Muscle layer of colon (tissue), 2 donors: ENCODE measurements around the gene CTDP1.

Experiments used
- H3K27ac ChIP-seq: one replicate; pipeline ENCODE4 v1.7.0; 2013; ENCODE audit warnings: low read depth, mild to moderate bottlenecking, low read length, moderate library complexity
- H3K27me3 ChIP-seq, 2 donors: one replicate each; pipeline ENCODE4 v1.7.0; 2013; ENCODE audit warnings: low read length in 2 of 2, mild to moderate bottlenecking in 2 of 2; ENCODE audit not compliant: insufficient read depth in 2 of 2, control insufficient read depth in 1 of 2
- H3K36me3 ChIP-seq: one replicate; pipeline ENCODE4 v1.7.0; 2013; ENCODE audit warnings: mild to moderate bottlenecking, low read length; ENCODE audit not compliant: insufficient read depth
- H3K4me1 ChIP-seq: one replicate; pipeline ENCODE4 v1.7.0; 2013; ENCODE audit warnings: mild to moderate bottlenecking, low read length; ENCODE audit not compliant: insufficient read depth
- H3K4me3 ChIP-seq, 2 donors: one replicate each; pipeline ENCODE4 v1.7.0; 2013; ENCODE audit warnings: low read length in 2 of 2, low read depth in 1 of 2, mild to moderate bottlenecking in 1 of 2, moderate library complexity in 1 of 2
- H3K9ac ChIP-seq: one replicate; pipeline ENCODE4 v1.7.0; 2013; ENCODE audit warnings: low read length
- H3K9me3 ChIP-seq: one replicate; pipeline ENCODE4 v1.7.0; 2013; ENCODE audit warnings: mild to moderate bottlenecking, low read length
- donor health status: abdominal sarcoma.
- donor health status: Adenocarcinoma of cecum.

The CTDP1 gene

DNA sequence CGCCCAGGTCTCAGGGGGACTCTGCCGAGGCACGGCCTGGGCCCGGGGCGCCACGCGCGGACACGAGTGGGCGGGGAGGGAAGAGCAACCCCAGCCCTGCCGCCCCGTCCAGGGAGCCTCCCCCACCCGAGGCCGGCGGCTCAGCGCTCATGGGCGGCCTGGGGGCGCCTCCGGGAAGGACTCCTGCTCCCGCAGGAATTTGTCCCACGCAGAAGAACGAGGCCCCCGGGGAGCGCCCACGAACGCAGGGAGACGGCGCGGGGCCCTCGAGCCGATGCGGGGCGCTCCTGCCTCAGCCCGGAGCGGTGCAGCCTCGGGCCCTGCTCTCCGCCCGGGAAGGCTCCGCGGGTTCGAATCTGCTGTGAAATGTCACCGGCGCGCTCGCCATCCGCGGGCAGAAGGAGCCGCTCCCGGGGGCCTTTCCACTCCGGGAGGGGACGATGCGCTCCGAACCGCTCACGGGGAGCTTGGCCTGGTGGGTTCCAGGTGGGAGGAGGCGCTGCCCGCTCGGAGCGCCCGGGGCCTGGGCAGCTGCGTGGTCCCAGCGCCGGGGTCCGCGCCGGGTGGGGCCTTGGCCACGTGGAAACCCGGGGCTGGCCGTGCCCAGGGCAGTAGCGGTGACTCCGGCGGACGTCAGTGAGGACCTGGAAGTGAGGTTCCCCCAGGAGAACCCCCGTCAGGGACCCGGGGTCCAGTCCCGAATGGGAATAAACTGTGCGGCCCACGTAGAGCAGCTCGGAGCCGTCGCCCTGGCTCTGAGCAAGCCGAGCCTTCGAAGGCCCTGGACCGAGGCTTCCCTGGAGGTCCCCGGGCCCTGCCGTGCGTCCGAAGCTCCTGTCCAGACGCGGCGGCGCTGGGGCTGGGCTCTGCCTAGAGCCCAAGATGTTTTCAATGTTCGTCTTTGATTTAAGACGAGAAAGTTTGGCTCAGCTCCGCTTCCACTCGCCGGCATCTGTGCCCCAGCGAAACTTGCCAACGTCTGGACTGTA, 41.4 kb upstream of the CTDP1 start:
- no peak overlapping the region for H3K27ac ChIP-seq
- no peaks in the 10 kb centered on the region for H3K9me3 ChIP-seq
- H3K4me3 ChIP-seq: no peak overlapping the region
- no peaks in the 10 kb centered on the region for H3K4me1 ChIP-seq
- H3K36me3 ChIP-seq: no peaks in the 10 kb centered on the region
- H3K27me3 ChIP-seq: peaks cover 0 to 14% of the 10 kb centered on the region in 2 donors
- H3K9ac ChIP-seq: no peak overlapping the region

DNA sequence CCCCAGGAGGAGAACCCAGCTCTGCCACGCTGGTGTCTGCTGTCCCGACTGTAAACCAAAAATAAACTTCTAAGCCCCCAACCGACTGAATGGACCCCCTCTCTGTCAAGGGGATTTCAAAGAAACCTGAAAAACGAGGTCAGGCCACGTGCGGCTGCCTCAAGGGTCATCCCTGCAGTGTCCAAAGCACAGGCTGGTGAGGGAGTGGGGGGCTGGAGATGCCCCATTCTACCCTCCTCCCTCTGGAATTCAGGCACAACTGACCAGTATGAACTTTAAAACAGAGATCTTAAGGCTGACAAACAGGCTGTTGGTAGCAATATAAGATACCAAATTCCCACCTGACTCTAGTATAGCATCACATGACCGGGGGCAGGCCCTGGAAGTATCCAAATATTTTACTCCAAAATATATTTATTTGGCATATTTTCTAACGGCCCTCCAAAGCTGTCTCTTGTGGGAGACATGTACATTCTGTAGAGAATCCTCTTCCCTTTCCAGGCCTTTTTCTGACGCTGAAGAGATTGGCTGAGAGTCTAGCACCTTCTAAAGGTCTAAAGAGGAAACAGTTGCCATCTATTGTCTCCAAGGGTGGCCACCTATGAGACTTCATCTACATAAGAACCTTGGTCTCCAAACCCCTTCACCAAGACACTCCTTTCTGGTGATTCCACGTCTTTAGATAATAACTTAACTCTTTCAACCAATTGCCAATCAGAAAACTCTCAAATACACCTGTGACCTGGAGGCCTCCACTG, 40.4 kb upstream of the CTDP1 start:
- H3K4me1 ChIP-seq: peaks cover 4% of the 10 kb centered on the region
- no peaks in the 10 kb centered on the region for H3K9me3 ChIP-seq
- H3K36me3 ChIP-seq: no peaks in the 10 kb centered on the region
- no peak overlapping the region for H3K27ac ChIP-seq
- H3K4me3 ChIP-seq: no peak overlapping the region
- peaks cover 0 to 14% of the 10 kb centered on the region in 2 donors for H3K27me3 ChIP-seq
- no peak overlapping the region for H3K9ac ChIP-seq

DNA sequence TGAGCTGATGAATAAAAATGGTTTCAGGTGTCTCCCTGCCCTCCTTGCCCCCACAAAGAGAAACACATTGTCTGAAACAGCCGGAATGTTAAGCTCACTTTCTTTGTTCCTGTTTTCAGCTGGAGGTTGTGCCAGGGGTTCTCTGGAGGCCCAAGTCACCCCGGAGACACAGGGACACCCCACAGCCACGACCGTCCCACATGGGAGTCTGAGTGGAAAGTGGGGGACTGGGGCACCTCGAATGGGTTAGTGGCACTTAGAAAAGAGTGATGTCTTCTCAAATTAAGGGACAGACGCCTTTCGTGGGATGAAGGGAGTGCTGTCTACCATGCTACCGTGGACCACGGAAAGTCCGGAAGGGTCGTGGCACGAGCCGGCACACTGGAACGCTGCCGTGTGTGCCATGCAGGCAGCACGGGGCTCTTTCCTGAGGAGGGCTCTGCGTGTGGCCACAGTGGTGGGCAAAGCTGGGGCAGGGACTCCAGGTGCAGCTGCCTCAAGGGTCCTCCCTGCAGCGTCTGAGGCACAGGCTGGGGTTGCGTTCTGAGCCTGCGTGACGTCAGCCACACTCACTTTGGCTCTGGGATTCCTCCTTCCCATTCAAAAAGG, 39.4 kb upstream of the CTDP1 start:
- H3K4me1 ChIP-seq: peaks cover 6% of the 10 kb centered on the region
- no peaks in the 10 kb centered on the region for H3K9me3 ChIP-seq
- no peak overlapping the region for H3K9ac ChIP-seq
- H3K4me3 ChIP-seq: no peak overlapping the region
- no peak overlapping the region for H3K27ac ChIP-seq
- H3K27me3 ChIP-seq: peaks cover 0 to 14% of the 10 kb centered on the region in 2 donors
- no peaks in the 10 kb centered on the region for H3K36me3 ChIP-seq

DNA sequence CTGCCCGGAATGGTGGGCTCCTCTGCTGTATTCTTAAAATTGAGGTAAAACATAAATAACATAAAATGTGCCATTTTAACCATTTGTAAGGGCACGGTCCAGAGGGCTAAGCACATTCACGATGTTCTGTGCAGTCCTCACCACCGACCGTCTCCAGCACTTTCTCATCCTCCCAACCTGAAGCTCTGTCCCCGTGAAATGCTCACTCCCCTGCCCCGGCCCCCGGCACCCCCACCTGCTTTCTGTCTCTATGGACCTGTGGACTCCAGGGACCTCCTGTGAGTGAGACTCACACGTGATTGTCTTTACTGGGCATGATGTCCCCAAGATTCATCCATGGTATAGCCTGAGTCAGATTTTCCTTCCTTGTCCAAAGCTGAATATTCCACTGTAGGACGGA, 38.7 kb upstream of the CTDP1 start:
- no peak overlapping the region for H3K9ac ChIP-seq
- H3K4me3 ChIP-seq: no peak overlapping the region
- H3K27ac ChIP-seq: no peak overlapping the region
- peaks cover 6% of the 10 kb centered on the region for H3K4me1 ChIP-seq
- peaks cover 0 to 14% of the 10 kb centered on the region in 2 donors for H3K27me3 ChIP-seq
- H3K36me3 ChIP-seq: no peaks in the 10 kb centered on the region
- H3K9me3 ChIP-seq: no peaks in the 10 kb centered on the region

DNA sequence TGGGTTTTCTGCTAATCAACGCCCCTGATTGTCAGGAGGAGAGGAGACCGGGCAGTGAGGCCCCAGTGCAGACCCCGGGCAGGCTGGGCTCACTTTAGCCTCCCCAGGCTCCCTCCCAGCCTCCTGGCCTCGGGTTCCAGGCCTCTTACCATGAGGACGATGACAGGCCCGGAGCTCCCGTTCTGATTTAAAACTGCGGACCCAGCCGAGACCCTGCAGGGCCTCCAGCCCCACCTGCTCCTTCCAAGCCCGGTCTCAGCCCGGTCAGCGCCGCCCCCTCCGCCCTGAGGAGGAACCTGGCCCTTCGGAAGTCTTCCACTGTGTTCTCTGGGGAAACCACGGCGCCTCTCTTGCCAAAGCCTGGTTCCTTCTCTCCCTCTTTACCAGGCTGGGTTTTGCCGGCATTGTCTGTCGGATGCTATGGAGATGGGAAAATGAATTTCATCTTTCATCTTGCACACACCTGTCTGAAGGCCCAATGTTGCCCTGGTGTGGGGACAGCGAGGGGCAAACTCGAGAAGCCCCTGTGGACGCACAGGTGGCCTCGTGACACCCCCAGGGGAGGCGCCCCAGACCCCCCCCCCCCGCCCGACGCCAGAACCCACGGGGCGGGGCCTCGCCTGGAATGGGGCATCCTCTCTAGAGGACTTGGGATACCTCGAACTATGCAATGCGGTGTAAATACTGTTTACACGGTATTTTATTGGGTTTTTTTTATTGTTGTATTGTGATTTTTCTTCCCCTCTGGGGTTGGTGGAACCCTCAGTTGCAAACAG, 37.7 kb upstream of the CTDP1 start:
- Histone ChIP-seq H3K27me3 (peaks cover 0 to 14% of the 10 kb centered on the region in 2 donors), H3K4me3 (no peak overlapping the region), H3K9me3 (no peaks in the 10 kb centered on the region), H3K4me1 (peaks cover 6% of the 10 kb centered on the region), H3K27ac (no peak overlapping the region), H3K36me3 (no peaks in the 10 kb centered on the region), H3K9ac (no peak overlapping the region)

DNA sequence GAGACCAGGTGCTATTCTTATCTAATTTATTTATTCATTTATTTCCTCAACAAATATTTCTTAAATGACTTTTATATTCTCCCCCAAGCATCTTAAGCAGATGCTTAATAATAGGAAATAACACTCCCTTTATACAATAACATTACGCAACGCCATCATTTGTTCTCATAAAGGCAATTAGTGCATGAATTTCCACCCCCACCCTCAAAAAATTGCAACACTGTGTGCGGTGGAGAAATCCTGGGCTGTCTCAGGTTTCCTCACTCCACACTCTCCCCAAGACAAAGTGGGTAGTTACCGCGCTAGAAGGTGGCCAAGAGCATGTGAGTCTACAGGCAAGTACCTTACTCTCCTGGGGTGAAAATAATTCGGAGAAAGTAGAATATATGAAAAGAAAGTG, 37.0 kb upstream of the CTDP1 start:
- Histone ChIP-seq H3K9me3 (no peaks in the 10 kb centered on the region), H3K36me3 (no peaks in the 10 kb centered on the region), H3K27ac (no peak overlapping the region), H3K27me3 (peaks cover 0 to 10% of the 10 kb centered on the region in 2 donors), H3K4me3 (no peak overlapping the region), H3K4me1 (peaks cover 6% of the 10 kb centered on the region), H3K9ac (no peak overlapping the region)

DNA sequence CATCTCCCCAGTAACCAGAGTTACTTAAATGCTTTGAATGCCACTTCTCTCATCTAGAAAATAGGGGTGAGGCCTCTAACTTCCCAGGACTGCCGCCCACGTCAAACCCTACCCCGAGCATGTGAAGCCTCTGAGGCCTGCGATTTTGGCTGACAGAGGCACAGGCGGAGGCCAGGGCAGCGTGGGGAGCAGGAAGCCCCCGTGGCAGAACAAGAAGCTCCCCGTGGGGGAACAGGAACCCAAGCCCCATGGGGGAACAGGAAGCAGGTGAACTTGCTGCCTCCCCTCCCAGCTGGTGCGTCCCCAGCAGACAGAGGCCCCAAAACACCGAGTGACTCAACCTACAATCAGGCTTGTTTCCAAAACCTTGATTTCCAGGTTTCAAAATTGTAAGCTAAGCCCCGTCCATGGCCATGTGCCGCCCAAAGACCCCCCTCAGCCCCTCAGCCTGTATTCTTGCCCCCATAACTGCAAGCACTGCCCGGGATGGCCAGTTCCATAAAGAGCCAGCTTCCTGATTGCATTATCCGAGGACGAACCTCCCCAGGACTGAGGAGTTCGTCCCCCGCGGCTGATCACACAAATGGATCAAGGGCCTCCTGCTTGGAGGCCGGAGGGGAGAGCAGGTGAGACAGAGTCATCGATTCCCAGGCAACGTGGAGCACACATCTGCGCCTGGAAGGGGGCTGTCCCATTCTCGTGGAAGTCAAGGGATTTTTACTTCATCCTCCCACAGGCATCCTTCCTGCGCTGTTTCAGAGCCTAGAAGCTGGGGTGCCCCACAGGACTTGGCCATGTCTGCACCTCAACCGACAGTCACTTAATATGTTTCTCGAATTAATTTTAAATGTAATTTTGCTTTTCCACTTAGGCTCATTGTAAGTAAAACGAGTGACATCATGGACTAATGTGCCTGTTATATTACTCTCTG, 36.3 kb upstream of the CTDP1 start:
- Histone ChIP-seq H3K36me3 (no peaks in the 10 kb centered on the region), H3K9ac (no peak overlapping the region), H3K4me3 (no peak overlapping the region), H3K4me1 (peaks cover 6% of the 10 kb centered on the region), H3K27me3 (peaks cover 0 to 3% of the 10 kb centered on the region in 2 donors), H3K27ac (no peak overlapping the region), H3K9me3 (no peaks in the 10 kb centered on the region)

DNA sequence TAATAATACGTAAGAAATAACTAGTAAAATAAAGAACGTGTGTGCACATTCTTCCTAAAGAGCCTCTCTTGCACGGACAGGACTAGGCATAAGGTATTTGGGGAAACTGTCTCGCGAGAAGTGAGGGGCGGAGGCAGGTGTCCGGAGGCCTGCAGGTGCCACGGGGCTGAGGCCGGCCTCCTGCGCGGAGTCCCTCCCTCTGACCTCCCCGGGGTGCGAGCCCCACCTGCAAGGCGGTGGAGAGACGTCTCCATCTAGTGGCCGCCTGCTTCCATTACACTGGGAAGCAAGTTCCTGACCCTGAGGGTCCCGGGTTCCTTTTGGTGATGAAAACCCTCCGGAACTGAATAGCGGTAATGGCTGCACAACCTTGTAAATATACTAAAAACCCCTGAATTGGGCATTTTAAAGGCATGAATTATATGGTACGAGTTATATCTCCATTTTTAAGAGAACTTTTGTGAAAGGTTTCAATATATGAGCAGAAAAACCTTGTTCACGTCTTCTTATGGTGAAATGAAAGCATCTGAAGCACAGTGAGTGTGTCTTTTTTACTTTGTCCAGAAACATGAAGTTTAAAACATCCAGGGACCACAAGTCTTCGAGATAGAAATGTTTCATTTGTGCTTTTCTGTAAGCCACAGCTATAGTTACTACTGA, 35.5 kb upstream of the CTDP1 start:
- Histone ChIP-seq H3K27ac (no peak overlapping the region), H3K9ac (no peak overlapping the region), H3K36me3 (no peaks in the 10 kb centered on the region), H3K27me3 (no peaks in the 10 kb centered on the region), H3K4me1 (peaks cover 6% of the 10 kb centered on the region), H3K4me3 (no peak overlapping the region), H3K9me3 (no peaks in the 10 kb centered on the region)

DNA sequence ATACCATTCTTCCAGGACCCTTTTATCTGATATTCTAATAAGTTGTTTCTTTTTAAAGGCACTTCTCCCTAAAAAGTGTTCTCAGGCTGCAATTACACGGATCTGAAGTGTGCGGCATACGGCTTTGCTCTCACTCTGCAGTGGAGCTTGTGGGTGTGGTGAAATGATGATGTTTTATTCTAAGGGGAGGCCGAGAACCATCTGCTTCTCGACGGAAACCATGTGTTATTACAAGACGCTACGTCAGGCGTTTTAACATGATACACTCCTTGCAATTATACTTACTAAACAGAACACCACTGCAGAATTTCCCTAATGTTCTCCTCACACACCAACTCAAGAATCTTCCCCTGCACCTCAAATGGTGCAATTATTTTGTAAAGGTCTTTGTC, 34.9 kb upstream of the CTDP1 start:
- H3K27me3 ChIP-seq: no peaks in the 10 kb centered on the region
- H3K9ac ChIP-seq: no peak overlapping the region
- no peaks in the 10 kb centered on the region for H3K9me3 ChIP-seq
- no peaks in the 10 kb centered on the region for H3K36me3 ChIP-seq
- peaks cover 6% of the 10 kb centered on the region for H3K4me1 ChIP-seq
- no peak overlapping the region for H3K27ac ChIP-seq
- no peak overlapping the region for H3K4me3 ChIP-seq
